ENCODE data around the gene USP9X.
"Not testable (repeated sequence)": the region's sequence is repeated elsewhere in the genome, so short reads cannot be mapped to it uniquely, and the experiment has no call there.

USP9X gene

DNA sequence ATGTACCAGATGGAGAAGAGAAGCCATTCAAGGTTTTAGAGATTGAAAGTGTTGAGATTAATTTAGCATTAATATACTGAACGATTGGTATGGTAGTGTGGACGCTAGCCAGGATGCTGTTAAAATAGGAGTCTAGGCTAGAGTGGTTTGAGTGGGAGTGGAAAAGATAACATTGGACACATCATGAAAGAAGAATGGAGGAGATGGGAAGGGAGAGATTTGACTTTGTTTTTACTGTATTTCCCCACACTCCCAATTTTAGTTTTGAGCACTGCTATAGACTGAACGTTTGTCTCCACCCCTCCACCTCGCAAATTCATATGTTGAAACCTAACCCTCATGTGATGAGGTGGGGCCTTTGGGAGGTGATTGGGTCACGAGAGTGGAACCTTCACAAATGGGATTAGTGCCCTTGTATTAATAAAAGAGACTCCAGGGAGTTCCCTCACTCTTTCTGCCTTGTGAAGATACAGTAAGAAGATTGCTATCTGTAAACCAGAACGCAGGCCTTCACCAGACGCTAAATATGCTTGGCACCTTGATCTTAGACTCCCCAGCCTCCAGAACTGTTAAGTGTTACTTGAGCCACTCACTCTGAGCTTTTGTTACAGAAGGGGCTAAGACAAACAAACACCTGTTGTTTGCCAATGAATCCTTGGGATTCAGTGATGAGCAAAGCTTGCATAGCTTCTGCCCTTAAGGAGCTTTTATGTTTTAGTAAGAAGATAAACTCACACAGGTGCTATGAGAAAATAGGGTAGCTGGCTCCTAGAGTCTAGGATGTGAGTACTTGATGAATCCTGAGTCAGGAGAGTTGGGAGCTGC, 25.8 kb downstream of the USP9X start (continued):
- TF ChIP-seq ZBTB17 (tag by site-specific recombination; IDR thresholded peaks at IDR 0.05) (peak; percentile 22; the same call in 1 of the 2 replicates), ZNF350 (tag by site-specific recombination; IDR thresholded peaks at IDR 0.05) (no peak), ZNF155 (tag by site-specific recombination; IDR thresholded peaks at IDR 0.05) (no peak), GLIS2 (tag by site-specific recombination; IDR thresholded peaks at IDR 0.05) (no peak), ZFHX2 (tag by site-specific recombination; conservative IDR thresholded peaks at IDR 0.05) (peak; percentile 41), ZNF621 (tag by site-specific recombination; IDR thresholded peaks at IDR 0.05) (no peak), ZNF560 (tag by site-specific recombination; IDR thresholded peaks at IDR 0.05; ENCODE audit: borderline replicate concordance) (no peak), ZNF843 (tag by site-specific recombination; IDR thresholded peaks at IDR 0.05) (peak; percentile 54; the same call in 1 of the 2 replicates), ZNF248 (tag by site-specific recombination; IDR thresholded peaks at IDR 0.05) (no peak), ZNF585B (tag by site-specific recombination; IDR thresholded peaks at IDR 0.05) (no peak), ZNF473 (tag by site-specific recombination; IDR thresholded peaks at IDR 0.05) (no peak), ZNF660 (tag by site-specific recombination; IDR thresholded peaks at IDR 0.05) (no peak), ZNF658 (tag by site-specific recombination; IDR thresholded peaks at IDR 0.05) (no peak), ZNF48 (tag by site-specific recombination; IDR thresholded peaks at IDR 0.05) (no peak), KLF7 (tag by site-specific recombination; IDR thresholded peaks at IDR 0.05; ENCODE audit: borderline replicate concordance) (no peak), SP3 (tag by site-specific recombination; IDR thresholded peaks at IDR 0.05) (no peak), ZNF223 (tag by site-specific recombination; IDR thresholded peaks at IDR 0.05) (no peak), ZNF366 (tag by site-specific recombination; conservative IDR thresholded peaks at IDR 0.05) (peak; percentile 56; the same call in 1 of the 2 replicates)
- TF ChIP-seq, protein P1, sequence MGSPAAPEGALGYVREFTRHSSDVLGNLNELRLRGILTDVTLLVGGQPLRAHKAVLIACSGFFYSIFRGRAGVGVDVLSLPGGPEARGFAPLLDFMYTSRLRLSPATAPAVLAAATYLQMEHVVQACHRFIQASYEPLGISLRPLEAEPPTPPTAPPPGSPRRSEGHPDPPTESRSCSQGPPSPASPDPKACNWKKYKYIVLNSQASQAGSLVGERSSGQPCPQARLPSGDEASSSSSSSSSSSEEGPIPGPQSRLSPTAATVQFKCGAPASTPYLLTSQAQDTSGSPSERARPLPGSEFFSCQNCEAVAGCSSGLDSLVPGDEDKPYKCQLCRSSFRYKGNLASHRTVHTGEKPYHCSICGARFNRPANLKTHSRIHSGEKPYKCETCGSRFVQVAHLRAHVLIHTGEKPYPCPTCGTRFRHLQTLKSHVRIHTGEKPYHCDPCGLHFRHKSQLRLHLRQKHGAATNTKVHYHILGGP (tag by site-specific recombination; IDR thresholded peaks at IDR 0.05): no peak
- TF ChIP-seq, protein P2, sequence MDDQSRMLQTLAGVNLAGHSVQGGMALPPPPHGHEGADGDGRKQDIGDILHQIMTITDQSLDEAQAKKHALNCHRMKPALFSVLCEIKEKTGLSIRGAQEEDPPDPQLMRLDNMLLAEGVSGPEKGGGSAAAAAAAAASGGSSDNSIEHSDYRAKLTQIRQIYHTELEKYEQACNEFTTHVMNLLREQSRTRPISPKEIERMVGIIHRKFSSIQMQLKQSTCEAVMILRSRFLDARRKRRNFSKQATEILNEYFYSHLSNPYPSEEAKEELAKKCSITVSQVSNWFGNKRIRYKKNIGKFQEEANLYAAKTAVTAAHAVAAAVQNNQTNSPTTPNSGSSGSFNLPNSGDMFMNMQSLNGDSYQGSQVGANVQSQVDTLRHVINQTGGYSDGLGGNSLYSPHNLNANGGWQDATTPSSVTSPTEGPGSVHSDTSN (CRISPR knock-in tag; IDR thresholded peaks at IDR 0.05): no peak
- TF ChIP-seq, protein P3, sequence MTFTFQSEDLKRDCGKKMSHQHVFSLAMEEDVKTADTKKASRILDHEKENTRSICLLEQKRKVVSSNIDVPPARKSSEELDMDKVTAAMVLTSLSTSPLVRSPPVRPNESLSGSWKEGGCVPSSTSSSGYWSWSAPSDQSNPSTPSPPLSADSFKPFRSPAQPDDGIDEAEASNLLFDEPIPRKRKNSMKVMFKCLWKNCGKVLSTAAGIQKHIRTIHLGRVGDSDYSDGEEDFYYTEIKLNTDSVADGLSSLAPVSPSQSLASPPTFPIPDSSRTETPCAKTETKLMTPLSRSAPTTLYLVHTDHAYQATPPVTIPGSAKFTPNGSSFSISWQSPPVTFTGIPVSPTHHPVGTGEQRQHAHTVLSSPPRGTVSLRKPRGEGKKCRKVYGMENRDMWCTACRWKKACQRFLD (tag by site-specific recombination; IDR thresholded peaks at IDR 0.05): no peak
- TF ChIP-seq, protein P4, sequence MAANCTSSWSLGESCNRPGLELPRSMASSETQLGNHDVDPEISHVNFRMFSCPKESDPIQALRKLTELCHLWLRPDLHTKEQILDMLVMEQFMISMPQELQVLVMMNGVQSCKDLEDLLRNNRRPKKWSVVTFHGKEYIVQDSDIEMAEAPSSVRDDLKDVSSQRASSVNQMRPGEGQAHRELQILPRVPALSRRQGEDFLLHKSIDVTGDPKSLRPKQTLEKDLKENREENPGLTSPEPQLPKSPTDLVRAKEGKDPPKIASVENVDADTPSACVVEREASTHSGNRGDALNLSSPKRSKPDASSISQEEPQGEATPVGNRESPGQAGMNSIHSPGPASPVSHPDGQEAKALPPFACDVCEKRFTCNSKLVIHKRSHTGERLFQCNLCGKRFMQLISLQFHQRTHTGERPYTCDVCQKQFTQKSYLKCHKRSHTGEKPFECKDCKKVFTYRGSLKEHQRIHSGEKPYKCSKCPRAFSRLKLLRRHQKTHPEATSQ (tag by site-specific recombination; IDR thresholded peaks at IDR 0.05): no peak

DNA sequence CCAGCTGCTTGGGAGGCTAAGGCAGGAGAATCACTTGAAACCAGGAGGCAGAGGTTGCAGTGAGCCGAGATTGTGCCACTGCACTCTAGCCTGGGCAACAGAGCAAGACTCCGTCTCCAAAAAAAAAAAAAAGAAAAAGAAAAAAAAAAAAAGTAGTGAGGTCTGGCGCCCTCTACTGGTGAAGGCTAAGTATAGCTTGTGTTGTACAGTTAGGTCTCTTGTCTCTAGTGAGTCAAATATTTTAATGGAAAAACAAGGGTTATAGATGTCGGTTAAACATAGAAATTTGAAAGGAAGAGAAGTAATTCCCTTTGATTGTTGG, 29.8 kb downstream of the USP9X start:
- ChIA-PET CTCF (interaction anchor here (0.6 to 4.1 kb wide), 50 partner anchors 9 to 622 kb away, joined by 3 to 34 read pairs (median 4); no protein-coding TSS in a partner anchor), POLR2A (interaction anchor here (0.6 to 1.7 kb wide), 5 partner anchors 8 to 462 kb away, joined by 3 to 11 read pairs (median 7); partner anchors contain the start of genes MED14 and USP9X)
- not testable (repeated sequence) for H3K9me3 ChIP-seq (ENCODE audit: control insufficient read depth, insufficient read depth, low read depth, low read length); H3K4me3 ChIP-seq (ENCODE audit: low read depth, low read length); H3K36me3 ChIP-seq (ENCODE audit: control insufficient read depth in 2 of 2, insufficient read depth in 1 of 2, low read length in 2 of 2); H3K27ac ChIP-seq (ENCODE audit: extremely low read depth, low read depth, low read length)
- peaks cover 67% of the 10 kb centered on the region for H3K4me1 ChIP-seq (ENCODE audit: control insufficient read depth, insufficient read depth, low read length)
- TF ChIP-seq, protein P4 (tag by site-specific recombination; IDR thresholded peaks at IDR 0.05): 0 out of 2 replicates have a peak, but pooled peaks have one; percentile 75
- TF ChIP-seq ZBTB17 (tag by site-specific recombination; IDR thresholded peaks at IDR 0.05) (peak; percentile 32), ZNF2 (tag by site-specific recombination; IDR thresholded peaks at IDR 0.05) (peak; percentile 65), ZNF654 (tag by site-specific recombination; IDR thresholded peaks at IDR 0.05; ENCODE audit: low read depth) (peak; percentile 81)
- TF ChIP-seq, protein P5, sequence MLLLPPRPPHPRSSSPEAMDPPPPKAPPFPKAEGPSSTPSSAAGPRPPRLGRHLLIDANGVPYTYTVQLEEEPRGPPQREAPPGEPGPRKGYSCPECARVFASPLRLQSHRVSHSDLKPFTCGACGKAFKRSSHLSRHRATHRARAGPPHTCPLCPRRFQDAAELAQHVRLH (tag by site-specific recombination; IDR thresholded peaks at IDR 0.05): peak; percentile 88
- TF ChIP-seq, protein P6, sequence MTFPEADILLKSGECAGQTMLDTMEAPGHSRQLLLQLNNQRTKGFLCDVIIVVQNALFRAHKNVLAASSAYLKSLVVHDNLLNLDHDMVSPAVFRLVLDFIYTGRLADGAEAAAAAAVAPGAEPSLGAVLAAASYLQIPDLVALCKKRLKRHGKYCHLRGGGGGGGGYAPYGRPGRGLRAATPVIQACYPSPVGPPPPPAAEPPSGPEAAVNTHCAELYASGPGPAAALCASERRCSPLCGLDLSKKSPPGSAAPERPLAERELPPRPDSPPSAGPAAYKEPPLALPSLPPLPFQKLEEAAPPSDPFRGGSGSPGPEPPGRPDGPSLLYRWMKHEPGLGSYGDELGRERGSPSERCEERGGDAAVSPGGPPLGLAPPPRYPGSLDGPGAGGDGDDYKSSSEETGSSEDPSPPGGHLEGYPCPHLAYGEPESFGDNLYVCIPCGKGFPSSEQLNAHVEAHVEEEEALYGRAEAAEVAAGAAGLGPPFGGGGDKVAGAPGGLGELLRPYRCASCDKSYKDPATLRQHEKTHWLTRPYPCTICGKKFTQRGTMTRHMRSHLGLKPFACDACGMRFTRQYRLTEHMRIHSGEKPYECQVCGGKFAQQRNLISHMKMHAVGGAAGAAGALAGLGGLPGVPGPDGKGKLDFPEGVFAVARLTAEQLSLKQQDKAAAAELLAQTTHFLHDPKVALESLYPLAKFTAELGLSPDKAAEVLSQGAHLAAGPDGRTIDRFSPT (tag by site-specific recombination; IDR thresholded peaks at IDR 0.05): 0 out of 2 replicates have a peak, but pooled peaks have one; percentile 54
